ENCODE data around the gene GNA15.
"Not testable (repeated sequence)": the region's sequence is repeated elsewhere in the genome, so short reads cannot be mapped to it uniquely, and the experiment has no call there.

GNA15 gene, protein sequence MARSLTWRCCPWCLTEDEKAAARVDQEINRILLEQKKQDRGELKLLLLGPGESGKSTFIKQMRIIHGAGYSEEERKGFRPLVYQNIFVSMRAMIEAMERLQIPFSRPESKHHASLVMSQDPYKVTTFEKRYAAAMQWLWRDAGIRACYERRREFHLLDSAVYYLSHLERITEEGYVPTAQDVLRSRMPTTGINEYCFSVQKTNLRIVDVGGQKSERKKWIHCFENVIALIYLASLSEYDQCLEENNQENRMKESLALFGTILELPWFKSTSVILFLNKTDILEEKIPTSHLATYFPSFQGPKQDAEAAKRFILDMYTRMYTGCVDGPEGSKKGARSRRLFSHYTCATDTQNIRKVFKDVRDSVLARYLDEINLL

DNA sequence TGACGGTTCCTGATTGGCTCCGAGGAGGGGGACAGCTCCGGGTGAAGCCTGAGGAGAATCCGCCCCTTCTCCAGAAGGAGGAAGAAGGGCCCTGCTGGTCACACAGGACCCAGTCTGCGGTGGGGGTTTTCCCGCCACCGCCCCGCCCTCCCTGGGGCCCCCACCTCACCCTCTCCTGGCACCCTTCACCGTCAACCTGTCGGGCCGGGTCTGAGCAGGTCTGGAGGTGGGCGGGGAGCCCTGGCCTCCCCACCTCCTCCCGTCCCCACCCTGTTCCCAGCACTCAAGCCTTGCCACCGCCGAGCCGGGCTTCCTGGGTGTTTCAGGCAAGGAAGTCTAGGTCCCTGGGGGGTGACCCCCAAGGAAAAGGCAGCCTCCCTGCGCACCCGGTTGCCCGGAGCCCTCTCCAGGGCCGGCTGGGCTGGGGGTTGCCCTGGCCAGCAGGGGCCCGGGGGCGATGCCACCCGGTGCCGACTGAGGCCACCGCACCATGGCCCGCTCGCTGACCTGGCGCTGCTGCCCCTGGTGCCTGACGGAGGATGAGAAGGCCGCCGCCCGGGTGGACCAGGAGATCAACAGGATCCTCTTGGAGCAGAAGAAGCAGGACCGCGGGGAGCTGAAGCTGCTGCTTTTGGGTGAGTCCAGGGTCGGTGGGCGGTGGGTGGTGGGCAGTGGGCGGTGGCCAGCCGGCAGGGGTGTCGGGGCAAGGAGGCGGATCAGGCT, at the start of gene GNA15:
TSS of gene GNA15 (plus strand) at position 73 of the 723 bp plus-strand sequence. CDS start at position 491, 418 bp downstream.
- peak; percentile 57 for DNase-seq (ENCODE audit: low read depth)

DNA sequence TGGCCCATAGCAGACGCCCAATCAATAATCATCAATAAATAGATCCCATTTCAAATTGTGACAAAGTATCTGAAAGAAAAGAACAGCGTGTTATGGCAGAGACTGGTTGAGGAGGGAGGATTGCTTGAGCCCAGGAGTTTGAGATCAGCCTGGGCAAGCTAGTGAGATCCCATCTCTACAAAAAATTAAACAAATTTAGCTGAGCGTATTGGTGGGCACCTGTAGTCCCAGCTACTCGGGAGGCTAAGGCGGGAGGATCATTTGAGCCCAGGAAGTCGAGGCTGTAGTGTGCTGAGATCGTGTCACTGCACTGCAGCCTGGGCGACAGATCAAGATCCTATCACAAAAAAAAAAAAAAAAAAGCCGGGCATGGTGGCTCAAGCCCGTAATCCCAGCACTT, 48.1 kb upstream of the GNA15 start:
- DNase-seq (ENCODE audit: low read depth), result no peak

DNA sequence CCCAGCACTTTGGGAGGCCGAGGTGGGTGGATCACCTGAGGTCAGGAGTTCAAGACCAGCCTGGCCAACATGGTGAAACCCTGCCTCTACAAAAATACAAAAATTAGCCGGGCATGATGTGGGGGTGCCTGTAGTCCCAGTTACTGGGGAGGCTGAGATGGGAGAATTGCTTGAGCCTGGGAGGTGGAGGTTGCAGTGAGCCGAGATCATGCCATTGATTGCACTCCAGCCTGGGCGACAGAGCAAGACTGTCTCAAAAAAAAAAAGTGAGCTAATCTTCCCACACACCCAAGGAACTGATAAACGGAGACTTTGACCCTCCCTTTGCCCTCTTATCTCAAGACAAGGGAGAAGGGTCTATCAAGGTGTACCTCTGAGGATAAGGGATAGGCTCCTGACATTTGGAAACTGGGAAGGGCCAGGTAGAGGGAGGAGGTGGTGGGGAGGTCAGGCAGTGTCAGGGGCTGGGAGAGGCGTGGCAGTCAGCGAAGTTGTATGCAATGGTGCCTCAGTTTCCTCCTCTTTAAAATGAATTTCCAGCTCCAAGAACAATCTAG, 46.5 kb upstream of the GNA15 start:
- not testable (repeated sequence) for DNase-seq (ENCODE audit: low read depth)

DNA sequence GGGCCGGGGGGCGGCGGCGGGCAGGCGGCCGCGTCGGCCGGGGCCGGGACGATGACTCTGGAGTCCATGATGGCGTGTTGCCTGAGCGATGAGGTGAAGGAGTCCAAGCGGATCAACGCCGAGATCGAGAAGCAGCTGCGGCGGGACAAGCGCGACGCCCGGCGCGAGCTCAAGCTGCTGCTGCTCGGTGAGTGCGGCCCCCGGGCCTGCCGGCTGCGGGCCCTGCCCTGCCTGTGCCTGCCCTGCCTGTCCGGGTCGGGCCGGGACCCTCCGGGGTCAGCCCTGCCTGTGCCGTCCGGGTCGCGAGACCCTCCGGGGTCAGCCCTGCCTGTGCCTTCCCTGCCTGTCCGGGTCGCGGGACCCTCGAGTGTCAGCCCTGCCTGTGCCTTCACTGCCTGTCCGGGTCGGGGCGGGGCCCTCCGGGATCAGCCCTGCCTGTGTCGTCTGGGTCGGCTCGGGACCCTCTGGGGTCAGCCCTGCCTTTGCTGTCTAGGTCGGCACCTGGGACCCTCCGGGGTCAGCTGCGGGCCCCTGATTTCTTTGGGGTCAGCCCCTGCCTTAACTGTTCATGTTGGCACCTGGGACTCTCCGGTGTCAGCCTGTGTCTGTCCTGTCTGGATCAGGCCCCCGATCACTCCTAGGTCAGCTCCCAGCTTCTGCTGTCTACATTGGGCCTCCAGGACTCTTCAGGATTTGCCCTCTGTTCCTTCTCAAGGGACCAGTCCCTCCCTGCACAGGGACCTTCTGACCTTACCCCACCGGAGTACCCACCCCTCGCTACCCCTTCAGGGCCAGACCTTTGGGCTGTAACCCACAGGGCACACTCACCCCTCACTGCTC, 41.0 kb upstream of the GNA15 start:
- no peak for DNase-seq (ENCODE audit: low read depth)

DNA sequence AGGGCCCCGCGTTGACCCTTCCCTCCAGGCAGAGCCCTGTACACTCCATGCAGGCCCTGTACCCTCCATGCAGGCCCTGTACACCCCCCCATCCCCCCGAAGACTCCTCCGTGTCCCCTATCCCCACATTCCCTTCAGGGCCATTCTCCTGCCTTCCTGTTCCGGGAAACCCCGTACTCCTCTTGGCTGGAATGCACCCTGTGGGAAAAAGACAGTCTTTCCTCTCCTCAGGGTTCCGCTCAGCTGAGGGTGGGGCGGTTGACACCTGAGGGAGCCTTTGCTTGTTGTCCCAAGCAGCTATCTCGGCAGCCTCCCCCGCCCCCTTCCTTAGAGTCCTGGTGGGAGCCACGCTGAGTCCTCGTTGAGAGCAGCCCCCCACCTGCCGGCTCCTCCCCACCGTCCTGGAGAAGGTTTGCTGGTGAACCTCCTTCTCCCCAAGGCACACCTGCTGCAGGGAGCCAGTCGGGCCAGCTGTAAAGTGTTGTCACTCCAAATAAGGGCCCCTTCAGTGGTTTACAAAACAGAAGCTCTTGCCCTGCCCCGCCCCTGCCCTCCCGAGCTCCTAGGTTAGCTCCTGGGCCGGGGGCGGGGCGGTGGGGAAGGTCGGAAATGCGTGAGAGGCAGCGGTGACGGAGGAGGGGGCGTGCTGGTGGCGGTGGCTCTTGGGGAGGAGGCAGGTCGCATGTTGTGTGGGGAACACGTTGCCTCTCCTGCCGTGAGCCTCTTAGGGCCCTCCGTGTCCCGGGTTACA, 40.2 kb upstream of the GNA15 start:
- no peak for DNase-seq (ENCODE audit: low read depth)

DNA sequence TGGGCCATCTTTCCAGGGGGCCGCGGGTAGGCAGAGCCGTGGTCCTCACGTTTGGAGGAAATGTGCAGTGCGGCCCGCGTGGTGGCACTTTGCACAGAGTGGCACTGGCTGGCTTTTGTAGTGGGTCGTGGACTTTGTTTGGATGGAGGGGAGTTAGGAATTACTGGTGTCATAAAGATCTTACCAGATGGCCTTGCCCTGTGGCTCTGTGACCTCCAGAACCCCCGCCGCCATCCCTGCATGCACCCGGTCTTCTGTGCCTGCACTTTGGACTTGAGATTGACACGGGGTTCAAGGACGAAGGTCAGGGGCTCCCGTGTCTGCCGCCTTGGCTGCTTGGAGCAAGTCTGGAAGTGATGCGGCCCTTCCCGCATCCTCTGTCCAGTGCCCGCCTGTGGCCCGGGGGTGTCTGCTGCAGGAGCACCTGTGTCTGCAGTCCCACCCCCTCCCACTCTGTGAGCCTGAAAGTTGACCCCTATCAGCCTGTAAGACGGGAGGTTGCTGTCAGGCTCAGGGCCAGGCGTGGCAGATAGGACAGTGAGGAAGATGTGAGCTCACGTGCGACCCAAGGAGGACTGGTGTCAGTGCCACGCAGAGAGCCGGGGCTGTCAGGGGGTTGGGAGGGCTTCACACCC, 39.4 kb upstream of the GNA15 start:
- no peak for DNase-seq (ENCODE audit: low read depth)

DNA sequence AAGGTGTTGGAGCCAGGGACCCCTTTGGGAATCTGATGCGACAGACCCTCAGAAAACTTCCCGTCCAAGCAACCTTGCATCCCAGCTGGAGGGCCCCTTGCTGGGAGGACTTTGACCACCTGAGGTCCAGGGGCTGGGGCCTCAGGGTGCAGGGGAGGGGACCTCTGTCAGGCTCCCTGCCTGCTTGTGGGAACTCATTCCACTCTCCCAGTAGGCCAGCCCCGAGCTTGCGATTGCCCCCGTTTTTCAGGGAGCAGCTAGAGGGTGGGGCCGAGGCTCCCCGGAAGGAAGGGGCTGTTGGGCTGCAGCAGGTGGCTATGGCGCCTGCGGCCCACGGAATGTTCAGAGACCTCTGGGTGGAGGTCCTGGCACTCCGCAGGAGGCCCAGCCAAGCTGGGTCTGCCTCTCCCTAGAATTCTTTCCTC, 38.9 kb upstream of the GNA15 start:
- DNase-seq (ENCODE audit: low read depth), result no peak

DNA sequence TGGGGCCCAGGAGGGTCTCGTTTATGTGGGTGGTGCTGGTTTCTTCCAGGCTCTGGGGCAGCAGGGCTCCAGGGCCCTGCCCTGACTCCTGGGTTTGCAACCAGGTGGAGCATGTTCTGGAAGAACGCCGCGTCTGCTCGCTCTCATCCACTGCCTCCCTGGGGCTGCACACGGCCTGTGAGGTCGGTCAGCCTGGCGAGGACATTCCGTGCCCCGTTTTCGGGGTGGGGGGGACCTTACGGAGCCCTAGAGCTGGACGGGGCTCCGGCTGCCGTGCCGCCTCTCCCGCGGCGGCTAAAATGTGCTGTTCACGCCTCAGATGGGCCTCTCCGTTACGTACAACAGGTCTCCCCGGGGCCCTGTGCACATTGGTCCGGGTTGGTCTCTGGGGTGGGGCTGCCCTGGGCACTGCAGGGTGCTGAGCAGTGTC, 38.4 kb upstream of the GNA15 start:
- no peak for DNase-seq (ENCODE audit: low read depth)

DNA sequence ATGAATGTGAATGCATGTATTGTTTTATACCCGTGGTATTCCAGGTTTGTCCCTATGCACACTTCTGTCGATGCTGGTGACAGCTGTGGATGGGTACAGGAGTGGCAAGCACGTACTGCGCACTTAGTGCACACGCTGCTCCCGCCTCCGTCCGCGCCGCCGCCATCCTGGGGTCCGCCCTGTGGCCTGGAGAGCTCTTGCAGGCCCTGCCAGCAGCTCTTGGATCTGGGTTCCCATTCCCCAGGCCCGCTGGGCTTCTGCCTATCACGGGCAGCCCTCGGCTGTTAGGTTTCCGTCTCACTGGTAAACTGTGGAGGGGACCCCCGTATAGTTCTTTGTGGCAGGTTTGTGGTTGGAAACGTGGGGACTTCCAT, 37.7 kb upstream of the GNA15 start:
- no peak for DNase-seq (ENCODE audit: low read depth)

DNA sequence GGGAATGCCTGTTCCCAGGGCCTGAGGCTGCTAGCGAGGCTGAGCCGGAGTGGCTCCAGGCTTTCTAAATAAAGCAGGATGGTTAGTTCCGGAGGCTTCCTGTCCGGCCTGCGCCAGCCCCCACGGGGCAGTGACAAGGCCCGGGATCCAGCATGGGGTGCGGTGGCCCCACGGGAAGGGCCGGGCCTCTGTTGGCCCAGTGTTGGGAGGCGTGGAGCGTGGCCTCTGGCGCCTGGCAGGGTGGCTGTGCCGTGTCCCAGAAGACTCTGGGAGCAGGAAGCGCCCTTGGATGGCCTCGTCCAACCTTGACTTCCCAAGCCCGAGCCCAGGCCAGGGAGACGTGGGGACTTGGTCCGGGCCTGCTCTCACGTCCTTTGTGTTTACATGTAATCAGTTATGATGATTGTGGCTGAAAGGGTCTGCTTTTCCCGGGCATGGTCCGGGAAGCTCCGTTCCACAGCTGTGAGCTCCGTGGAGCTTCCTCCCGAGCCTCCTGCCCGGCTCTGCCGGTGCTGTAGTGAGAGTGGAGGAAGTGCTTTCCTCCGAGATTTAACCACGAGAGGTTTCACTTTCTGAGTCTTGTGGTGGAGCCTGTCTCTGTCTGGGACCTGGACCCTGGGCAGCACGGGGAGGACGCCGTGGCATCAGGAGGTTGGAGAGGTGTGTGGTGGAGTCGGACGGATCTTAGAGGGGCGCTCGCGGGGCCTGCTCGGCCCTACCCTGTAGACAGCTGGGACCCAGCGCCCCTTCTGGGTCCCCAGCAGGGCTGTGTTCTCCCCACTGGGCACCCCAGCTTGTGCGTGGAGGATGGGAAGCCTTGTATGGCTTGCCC, 37.1 kb upstream of the GNA15 start:
- DNase-seq (ENCODE audit: low read depth), result no peak

DNA sequence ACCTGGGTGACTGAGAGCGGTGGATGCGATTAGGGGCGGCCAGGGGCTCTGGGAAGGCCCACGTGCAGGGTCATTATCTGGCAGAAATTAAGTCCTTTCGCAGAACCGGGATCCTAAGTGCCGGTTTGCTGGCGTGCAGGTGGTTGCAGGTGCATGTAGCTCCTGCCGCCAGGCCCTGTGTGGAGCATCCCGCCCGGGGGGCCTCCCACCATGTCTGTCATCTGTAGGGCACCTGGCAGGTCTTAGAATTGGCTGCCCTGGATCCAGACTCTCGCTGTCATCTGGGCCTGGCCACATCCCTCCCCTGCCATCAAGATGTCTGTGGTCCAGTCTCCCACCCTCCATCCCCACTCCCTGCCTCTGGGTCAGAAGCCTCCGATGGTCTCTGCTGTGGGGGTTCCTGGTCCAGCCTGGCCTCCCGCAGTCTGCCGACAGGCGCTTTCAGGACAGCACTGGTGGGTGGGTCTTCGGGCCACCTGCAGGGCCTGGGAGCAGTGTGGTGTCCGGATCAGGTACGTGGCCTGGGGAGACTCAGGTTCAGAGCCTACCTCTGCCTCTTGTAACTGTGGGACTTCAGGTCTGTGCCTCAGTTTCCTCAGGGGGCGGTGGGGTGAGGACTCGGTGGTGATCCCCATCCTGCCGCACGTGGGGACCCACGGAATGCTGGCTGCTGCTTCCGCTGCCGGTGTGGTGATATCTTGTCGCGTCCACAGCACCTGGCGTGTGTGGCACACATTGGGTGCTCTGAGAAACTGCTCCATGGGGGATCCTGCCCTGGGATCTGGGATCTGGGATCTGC, 36.3 kb upstream of the GNA15 start:
- no peak for DNase-seq (ENCODE audit: low read depth)

DNA sequence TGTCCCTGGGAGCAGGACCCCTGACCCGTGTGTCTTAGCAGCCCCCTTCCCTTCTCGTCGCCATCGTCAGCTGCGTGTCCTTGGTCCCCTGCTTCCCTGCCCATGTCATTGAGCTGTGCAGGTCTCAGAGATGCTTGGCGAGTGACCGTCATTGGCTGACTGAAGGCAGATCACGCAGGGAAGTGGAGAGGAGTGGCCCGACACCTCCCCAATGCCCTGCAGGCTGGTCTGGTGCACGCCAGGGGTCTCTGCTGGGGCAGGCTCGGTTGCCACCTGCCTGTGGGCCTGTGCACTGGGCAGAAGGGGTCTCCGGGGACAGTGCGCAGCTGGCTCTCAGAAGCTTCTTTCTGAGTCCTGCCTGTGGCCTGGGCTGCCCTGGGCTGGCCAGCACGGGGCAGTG, 35.5 kb upstream of the GNA15 start:
- DNase-seq (ENCODE audit: low read depth), result no peak

DNA sequence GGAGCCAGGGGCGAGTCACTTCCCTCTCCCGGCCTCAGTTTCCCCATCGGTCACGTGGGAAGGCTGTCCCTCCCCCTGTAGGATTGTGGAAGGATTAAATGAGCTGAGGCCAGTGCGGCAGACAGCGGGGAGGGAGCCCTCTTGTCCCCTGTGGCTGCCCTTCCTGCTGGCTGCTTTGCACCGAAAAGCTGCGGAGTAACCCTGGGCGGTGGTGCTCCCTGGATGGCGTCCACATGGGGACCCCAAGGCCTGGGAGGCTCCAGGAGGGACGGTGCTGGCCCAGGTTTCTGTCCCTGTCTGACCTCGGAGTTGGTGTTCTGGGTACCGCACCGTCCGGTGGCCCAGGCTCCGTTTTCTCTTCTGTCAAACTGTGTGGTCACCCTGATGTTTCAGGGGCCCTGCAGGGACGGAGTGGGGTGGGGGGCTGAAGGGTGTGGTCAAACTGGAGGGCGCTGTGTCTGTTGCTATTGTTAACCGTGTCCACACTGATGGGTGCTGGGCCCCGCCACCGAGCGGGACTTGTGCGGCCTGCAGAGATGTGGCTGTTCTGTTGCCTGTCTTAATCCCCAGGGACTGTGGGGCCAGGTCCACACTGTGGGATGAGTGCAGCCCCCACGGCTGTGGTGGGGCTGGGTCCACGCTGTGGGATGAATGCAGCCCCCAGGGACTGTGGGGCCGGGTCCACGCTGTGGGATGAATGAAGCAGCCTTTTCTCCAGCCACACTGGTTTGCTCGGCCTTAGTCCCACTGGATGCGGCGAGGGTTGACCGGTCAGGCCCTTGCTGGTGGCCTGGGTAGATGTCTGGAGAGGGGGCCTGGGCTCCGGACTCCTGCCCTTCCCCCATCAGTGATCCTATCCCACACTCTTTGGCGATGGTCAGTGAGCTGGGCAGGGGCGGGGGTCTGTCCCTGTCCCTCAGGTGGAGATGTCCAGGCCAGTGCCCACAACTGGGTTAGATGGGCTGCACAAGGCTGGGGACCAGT, 34.8 kb upstream of the GNA15 start:
- no peak for DNase-seq (ENCODE audit: low read depth)

DNA sequence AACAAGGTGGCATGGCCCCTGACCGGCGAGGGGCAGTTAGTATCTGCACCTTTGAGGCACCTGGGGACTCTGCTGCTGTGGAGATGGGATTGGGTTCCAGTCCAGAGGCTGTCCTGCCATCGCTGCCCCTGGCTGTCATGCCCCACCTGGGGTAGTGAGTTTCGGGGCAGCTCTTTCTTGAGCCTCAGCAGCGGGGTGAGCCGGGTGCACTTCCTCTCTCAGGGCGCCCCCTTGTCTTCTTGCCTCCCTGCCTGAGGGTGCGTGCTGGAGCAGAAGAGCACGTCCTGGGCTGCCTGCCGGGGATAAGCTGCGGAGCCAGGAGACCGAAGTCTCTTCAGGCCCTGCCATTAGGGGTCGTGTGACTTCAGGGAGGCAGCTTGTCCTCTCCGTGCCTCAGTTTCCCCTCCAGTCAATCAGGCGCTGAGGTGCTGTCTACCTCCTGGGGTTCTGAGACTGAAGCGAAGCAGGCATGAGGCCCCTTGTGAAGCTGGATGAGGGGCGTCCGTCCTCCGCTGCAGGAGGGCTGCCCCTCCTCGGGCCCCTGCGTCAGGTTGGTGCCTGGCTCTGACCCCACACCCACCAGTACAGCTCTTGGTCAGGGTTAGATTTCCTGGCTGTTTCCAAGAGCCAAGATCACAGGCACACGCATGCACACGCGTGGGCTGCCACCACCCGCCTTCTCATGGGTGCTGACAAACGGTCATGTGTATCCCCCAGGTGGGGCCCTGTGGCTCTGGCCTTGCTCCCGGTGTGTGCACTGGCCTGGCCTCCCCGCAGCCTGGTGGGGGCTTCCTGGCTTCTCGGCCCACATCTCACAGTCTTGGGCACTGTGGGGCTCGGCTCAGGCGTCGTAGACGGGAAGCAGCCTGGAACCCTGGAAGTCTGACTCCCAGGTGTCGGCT, 33.3 kb upstream of the GNA15 start:
- DNase-seq (ENCODE audit: low read depth), result no peak

DNA sequence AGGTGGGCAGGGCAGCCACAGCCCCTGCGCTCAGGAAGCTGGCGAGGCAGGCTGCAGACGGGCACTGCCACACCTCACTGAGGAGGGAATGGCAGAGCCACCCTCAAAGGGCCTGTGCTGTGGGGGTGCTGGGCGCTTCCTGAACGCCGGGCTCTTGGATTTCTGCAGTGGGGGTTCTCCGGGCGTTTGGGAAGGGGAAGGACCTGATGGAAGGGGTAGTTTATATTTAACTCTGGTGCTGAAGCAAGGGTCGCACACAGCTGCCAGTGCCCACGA, 31.2 kb upstream of the GNA15 start:
- no peak for DNase-seq (ENCODE audit: low read depth)

DNA sequence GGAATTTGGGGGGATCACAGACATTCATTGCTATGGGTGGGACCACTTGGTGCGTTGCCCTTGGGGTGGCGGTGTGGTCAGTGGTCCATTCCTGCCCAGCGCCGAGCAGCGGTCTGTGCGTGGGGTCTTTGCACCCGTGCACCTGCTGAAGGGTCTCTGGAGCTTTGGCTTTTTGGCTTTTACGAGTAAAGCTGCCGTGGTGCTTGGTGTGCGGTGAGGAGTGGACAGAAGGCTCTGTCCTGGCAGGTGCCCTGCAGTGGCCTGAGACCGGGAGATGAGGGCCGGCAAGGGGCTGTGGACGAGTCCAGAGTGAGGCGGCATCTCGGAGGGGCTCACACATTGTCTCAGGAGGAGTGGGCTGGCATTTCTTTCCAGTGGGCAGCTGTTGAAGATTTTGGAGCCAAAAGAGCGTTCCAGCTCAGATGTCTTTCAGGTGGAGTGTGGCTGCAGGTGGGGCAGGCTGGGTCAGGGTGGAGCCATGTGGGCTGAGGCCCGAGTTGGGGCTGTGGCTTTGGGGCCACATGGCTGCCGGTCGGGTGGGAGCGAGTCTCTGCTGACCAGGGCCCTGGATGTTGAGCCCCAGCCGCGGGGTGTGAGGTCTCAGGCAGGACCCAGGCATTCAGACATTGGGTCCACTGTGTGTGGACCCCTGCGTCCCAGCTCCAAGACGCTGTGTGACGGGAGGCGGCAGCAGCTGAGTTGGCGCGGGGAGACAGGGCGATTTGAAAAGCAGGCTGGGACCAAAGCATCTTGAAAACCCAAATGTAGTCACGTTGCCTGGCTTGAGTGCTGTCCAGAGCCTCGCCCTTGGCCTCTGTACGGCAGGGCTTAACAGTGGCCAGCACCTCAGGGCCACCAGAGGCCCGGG, 30.0 kb upstream of the GNA15 start:
- DNase-seq (ENCODE audit: low read depth), result no peak
